GM19455 (cell line): ENCODE measurements around the gene ABR.
"Not testable (repeated sequence)": the region's sequence is repeated elsewhere in the genome, so short reads cannot be mapped to it uniquely, and the experiment has no call there.

Source experiments
- ATAC-seq: cut with Tn5 transposase; IDR thresholded peaks from one replicate; pipeline ENCODE4 v1.9.1; 2021; ENCODE audit not compliant: unreplicated experiment

ABR gene

DNA sequence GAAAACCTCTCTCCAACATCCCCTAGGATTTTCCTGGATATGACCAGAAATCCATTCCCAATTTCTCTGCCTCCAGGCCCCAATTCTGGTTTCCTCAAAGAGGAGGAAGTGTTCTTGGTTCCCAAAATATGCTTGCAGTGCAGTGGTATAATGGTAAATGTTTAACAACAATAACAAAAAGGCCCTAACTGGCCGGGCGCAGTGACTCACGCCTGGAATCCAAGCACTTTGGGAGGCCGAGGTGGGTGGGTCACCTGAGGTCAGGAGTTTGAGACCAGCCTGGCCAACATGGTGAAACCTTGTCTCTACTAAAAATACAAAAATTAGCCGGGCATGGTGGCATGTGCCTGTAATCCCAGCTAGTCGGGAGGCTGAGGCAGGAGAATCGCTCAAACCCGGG, 184.5 kb downstream of the ABR start:
- not testable (repeated sequence) for ATAC-seq

DNA sequence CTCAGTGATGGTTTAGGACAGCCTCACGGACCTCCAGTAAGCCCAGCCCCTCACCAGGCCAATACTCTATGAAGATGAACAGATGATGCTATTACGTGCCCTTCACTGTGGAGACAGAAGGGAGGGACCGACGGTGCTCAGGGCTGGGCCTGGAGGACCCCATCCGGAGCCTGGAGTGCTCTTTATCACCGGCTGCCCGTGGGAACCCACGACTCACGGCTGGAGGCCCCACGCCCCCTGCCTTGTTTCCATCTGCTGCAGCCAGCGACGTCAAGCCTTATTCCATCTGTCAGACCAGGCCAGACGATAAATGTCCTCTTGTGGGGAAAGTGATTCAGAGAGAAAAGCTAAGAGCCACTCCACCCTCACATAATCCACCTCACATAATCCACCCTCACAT, 186.8 kb downstream of the ABR start:
- no peak for ATAC-seq

GRCh38 chr17:988561-988960, 191.2 kb downstream of the ABR start:
- no peak for ATAC-seq

- ATAC-seq = no peak
Measured at GRCh38 chr17:987931-988330, 191.8 kb downstream of the ABR start.

GRCh38 chr17:986322-986929, 193.4 kb downstream of the ABR start:
- ATAC-seq = no peak

- ATAC-seq = no peak
Measured at GRCh38 chr17:983921-984320, 195.9 kb downstream of the ABR start.

DNA sequence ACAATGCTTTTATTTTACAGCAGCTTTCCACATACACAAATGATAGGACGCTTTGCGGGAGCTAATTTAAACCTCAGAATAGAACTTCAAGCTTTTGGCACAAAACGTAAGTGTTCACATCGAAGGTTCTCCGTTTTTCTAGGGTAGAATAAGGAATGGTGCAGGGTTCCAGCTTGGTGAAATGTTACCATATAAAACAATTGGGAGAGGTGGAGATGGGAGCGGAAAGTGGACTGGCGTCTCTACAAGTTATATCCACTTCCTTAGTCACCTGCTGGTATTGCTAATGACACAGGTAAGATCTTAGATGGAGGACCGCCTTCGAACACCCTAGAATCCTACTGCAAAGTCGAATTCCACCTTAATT, 198.5 kb downstream of the ABR start:
- ATAC-seq = no peak

GRCh38 chr17:980406-981291, 199.1 kb downstream of the ABR start:
- ATAC-seq = no peak

- ATAC-seq = peak; percentile 69
Measured at GRCh38 chr17:979539-980405, 200.0 kb downstream of the ABR start, which contains the start of gene NXN. NXN (minus strand) TSS chr17:979776.

GRCh38 chr17:979212-979538, 200.6 kb downstream of the ABR start:
- ATAC-seq = no peak

- ATAC-seq = no peak
Measured at GRCh38 chr17:978103-979093, 201.4 kb downstream of the ABR start.

- ATAC-seq = no peak
Measured at GRCh38 chr17:977166-977565, 202.6 kb downstream of the ABR start.

DNA sequence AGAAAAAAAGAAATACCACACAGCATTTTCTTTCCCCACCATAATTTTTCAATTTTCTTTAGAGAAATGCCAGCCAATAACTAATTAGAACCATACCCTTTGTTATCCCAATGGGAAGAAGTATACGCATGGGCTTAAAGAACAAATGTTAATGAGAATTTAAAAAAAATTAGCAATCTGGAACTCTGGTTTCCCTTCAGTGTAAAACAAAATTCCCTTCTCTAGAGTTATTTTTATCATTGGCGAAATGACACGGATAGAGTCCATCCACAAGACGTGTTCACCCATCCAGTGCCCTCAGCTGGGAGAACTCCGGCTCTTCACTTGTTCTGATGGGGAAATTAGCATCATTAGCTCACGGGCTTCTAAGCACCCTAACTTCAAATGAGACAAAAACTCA, 203.5 kb downstream of the ABR start:
- ATAC-seq = no peak

DNA sequence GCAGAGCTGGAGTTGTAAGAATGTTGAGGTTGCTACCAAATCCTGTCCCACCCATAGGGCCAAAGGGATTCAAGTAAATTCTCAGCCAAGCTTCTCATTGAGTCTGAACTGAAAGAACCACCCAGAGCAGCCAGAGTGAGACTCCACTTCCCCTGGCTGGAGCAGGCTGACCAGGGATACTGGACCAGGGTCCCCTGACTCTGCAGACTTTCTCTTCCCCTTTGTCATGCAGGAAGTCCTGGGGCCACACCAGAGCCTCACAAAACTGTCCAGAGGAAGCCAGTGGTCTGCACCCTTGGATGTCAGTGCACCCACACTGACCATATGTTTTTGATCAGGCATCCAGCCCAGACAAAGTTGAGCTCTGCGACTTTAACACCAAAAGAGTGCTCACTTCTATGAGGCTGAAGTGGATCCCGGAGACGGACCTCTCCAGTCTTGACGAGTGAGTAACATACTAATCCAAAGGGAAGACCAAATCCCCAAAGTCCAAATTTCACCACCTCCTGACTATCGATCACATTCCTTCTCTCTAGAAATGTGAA, 204.3 kb downstream of the ABR start:
- no peak for ATAC-seq

- ATAC-seq = not testable (repeated sequence)
Measured at GRCh38 chr17:974778-975177, 205.0 kb downstream of the ABR start.

DNA sequence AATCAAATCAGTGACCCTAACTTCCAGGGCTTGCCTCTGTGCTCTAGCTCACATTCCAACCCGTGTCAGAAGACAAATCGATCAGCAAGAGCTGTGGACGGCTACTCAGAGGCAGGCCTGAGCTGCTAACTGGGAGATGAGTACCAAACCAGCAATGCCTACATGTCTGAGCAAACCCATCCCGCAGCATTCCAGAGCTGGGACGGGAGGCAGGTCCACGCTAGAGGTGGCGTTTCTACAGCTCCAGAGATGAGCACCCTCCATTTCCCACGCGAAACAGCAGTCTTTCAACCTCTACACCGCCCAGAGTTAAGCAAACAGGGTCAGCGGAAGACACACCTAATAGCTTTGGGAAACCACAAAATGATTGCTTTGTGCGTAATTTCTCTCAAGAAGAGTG, 206.7 kb downstream of the ABR start:
- no peak for ATAC-seq

GRCh38 chr17:971861-972260, 207.9 kb downstream of the ABR start:
- ATAC-seq = not testable (repeated sequence)

GRCh38 chr17:970364-970763, 209.4 kb downstream of the ABR start:
- ATAC-seq = no peak

DNA sequence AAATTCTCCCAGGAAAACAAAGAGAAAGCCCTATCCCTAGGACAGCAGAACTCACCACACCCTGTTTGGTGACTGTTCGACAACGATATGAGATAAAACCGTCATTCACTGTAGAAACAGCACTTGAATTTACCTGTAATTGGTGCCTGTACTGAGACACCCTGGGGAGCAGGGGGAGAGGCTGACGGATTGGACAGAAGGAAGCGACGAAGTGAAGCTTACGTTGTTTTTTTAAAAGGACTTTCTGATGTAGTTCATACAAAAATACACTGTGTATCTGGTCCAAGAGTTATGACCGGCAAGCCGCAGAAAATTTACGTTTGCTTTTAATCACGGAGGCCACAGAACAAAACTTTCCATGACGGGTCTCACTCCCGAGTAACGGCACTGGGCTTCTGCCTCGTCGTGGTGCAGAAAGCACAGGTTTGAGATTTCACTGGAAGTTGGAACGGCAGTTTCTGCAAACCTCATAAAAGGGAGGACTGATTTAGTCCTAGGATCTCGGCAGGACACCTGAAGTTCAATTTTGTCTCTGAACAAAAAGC, 209.9 kb downstream of the ABR start:
- ATAC-seq = no peak
